GM19372 (cell line): ENCODE measurements around the gene PAK5.

Experiments
- ATAC-seq: cut with Tn5 transposase; IDR thresholded peaks from one replicate; pipeline ENCODE4 v1.9.1; 2021; ENCODE audit warnings: mild to moderate bottlenecking, low read depth, moderate library complexity; ENCODE audit not compliant: unreplicated experiment

Gene PAK5

GRCh38 chr20:9792674-9793073, 46.2 kb downstream of the PAK5 start:
- ATAC-seq, result no peak

DNA sequence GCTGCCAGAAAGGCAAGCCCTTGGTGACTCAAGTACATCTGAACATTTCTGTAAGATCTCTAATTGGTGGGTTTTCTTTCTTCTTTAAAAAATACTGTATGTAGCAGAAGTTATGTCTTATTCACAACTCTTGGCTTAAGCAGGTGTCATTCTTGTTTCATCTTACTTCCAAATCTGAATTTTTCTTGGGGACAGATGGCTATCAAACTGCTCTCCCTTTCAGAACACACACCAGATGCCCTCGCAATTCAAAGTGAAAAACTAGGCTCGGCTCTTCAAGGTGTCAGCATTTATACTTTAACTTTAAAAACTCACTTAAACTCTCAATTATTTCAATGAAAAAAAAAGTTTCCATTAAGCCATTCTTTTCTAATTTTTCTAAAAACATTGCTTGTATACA, 49.7 kb downstream of the PAK5 start:
- no peak for ATAC-seq

GRCh38 chr20:9775176-9775575, 63.7 kb downstream of the PAK5 start:
- ATAC-seq, result no peak

DNA sequence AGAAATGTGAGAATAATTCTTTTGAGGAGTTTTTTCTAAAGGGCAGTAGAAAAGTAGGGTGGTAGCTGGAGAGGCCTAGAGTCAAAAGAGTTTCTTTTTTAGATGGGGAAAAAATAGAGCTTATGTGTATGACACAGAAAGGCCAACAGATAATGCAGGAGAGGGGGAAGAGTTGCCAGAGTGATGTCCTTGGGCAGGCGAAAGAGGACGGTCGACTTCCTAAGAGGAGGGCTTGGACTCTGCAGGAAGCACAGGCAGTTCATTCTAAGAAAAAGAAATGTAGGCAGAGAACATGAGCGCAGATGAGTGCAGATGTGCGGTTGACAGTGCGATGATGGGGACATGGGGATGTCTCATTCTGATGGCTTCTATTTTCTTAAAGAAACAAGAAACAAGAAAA, 68.9 kb downstream of the PAK5 start:
- ATAC-seq, result no peak

GRCh38 chr20:9761476-9761875, 77.4 kb downstream of the PAK5 start:
- no peak for ATAC-seq

- ATAC-seq, result no peak
These were observed 79.5 kb downstream of the PAK5 start for GRCh38 chr20:9759392-9759791.

- ATAC-seq, result no peak
These were observed 80.1 kb downstream of the PAK5 start for GRCh38 chr20:9758752-9759151.

DNA sequence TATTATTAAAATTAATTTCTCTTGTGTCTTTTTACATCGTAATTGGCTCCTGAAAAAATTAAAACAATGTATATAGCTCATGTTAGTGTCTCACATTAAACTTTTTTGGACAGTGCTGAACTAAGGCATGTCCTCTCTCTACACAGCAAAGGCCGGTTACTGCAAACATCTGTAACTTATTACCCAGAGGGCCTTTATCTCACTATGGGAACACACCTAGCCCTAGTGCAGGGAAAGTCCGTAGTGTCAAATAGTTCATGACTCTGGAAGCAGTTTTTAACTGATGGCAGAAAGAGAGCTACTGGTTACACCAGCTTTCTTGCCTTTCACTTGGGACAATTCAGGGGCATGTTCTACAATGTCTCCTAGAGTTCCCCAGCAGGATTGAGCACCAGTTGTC, 82.2 kb downstream of the PAK5 start:
- ATAC-seq, result no peak

DNA sequence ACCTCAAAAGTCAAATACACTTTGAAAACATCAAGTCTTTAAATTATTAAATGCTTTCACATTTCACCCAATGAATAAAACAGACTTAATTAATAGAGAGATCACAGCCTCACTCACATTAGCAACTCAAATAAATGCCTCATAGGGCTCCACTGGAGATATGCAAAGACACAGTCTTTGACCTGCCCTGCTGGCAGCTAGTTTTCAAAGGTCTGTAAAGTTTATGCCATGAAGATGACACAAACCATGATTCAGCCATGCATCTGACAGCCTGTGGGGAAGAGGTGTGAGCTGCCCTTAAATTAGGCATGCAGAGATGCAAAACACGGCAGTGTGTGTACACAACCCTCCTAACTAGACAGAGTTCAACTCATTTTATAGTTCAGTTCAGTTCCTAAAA, 83.6 kb downstream of the PAK5 start:
- no peak for ATAC-seq

DNA sequence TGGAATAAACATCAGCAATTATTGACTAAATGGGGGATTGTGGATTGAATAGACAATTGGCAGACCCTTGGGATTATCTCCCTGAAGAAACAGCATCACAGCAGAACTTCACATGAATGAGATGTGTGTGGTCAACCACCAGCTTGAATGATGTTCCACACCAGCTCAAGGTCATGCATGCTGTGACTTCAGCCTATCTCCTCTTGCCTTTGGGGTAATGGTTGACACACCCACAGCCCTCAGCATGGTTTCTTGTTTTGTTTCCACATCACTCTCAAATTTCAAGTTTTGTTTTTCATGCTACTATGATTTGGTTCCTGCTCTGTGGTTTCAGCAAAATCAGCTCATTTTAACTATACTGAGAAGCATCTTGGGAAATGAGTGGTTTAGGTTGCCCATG, 94.3 kb downstream of the PAK5 start:
- no peak for ATAC-seq

GRCh38 chr20:9743871-9744270, 95.0 kb downstream of the PAK5 start:
- ATAC-seq, result no peak

- no peak for ATAC-seq
These were observed 96.1 kb downstream of the PAK5 start for GRCh38 chr20:9742821-9743220.

DNA sequence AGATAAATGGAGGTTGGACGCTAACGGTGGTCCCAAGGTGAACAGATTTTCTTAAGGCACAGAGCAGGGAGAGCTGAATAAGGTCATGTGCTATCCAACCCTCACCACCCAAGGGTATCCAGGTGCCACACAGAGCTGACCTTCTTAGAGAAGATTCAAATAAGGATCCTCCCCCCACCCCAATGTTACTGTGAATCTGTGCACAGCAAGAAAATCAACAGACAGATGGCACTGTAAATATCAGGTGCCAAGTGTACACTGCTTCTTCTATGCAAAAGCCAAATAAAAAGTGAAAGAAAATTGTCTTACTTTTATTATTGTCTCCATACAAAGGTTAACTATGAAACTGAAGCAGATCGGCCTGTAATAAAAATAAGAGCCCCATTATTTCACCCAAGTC, 96.9 kb downstream of the PAK5 start:
- ATAC-seq, result no peak

DNA sequence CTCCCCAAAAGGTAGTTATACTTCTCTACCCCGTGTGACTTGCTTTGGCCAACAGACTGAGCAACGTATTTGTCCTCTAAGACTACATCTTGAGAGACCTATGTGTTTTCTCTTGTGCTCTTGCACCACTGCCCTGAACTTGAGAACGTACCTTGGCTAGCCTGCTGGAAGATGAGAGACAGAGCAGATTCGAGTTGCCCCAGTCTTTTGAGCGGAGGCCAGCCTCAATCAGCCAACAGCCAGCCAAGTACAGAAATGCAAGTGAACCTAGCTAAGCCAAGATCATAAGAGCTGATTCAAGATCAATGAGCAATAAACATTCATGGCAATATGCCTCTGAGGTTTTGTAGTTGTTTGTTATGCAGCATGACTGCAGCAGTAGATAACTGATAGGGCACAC, 98.4 kb downstream of the PAK5 start:
- ATAC-seq, result no peak

GRCh38 chr20:9739991-9740390, 98.9 kb downstream of the PAK5 start:
- ATAC-seq, result no peak

GRCh38 chr20:9736373-9736772, 102.5 kb downstream of the PAK5 start:
- no peak for ATAC-seq

DNA sequence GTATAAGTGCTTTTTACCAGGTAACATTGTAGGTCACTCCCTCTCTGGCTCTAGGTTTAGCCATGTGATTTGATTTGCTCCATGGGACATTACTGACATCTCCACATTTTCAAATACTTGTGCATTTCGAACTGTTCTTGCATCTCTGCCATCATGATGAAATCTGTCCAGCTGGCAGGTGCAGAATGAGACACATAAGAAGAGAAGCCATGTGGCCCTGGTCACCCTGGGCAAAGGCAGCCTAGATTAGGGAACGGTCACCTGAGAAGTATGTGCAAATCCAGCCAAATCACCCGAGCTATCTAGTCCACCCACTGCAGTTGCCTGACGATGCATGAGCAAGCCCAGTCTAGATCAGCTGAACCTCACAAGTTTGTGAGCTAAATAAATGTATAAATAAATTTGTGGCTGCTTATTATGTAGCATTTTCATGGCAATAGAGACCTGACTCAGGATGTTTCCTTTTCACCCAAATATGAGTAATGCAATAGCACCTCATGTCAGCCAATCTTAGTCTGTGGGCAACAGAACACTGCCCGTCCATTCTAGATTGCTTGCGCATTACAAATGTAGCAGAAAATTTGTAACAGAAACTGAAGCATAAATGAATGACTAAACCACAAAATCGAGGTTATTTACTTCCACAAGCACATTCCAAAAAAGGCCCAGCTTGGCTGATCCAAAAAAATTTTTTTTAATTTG, 115.2 kb downstream of the PAK5 start:
- no peak for ATAC-seq

GRCh38 chr20:9711872-9712271, 127.0 kb downstream of the PAK5 start:
- no peak for ATAC-seq

DNA sequence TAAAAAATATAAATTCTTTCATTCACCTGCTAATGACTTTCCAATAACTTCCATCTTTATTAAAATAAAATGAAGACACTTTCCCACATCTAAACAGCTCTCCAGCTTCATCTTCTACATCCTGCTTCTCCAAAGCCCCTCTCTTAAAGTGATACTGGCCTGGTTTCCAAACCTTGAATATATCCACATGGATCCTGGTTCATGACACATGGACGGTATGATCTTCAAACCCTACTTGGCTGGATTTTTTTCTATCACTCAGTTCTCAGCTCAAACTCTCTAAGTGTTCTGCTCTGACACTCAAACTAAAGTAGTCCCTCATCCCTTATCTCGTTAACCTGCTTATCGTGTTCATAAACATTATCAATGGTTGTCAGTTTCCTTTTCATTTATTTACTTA, 128.2 kb downstream of the PAK5 start:
- no peak for ATAC-seq

- ATAC-seq, result no peak
These were observed 133.0 kb downstream of the PAK5 start for GRCh38 chr20:9705722-9706476.

GRCh38 chr20:9699181-9699580, 139.7 kb downstream of the PAK5 start:
- ATAC-seq, result no peak

DNA sequence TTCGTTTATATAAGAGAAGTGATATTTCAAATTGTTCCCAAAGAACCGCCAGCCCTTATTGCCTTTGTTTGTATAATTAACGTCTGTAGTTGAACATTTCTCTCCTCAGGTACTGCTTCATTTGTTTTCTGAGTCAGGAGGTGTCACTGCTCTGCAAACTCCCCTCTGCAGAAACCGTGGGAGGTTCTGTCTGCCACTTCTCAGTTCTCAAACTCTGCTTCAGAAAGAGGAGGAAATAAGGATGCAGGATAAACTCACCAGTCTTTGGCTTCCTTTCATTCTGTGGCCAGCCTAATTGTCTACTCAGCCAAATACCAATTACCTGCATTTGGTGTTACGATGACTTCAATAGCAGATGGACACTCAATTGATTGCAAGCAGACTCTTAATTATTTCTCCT, 149.8 kb downstream of the PAK5 start:
- ATAC-seq, result no peak
